ENCODE data around the gene SWT1.

Gene SWT1

GRCh38 chr1:185284533-185285276, 127.7 kb downstream of the SWT1 start:
- DNase-seq (ENCODE audit: low read depth in 3 of 3, low spot score in 1 of 3): no peak

- no peak for DNase-seq (ENCODE audit: low read depth in 3 of 3, low spot score in 1 of 3)
These were observed 130.5 kb downstream of the SWT1 start for GRCh38 chr1:185287451-185287850.

GRCh38 chr1:185288435-185288834, 131.5 kb downstream of the SWT1 start:
- DNase-seq (ENCODE audit: low read depth in 3 of 3, low spot score in 1 of 3): no peak

GRCh38 chr1:185289880-185290279, 132.9 kb downstream of the SWT1 start:
- no peak for DNase-seq (ENCODE audit: low read depth in 3 of 3, low spot score in 1 of 3)

GRCh38 chr1:185291159-185291558, 134.2 kb downstream of the SWT1 start:
- no peak for DNase-seq (ENCODE audit: low read depth in 3 of 3, low spot score in 1 of 3)

GRCh38 chr1:185291652-185292051, 134.7 kb downstream of the SWT1 start:
- no peak for DNase-seq (ENCODE audit: low read depth in 3 of 3, low spot score in 1 of 3)

- no peak for DNase-seq (ENCODE audit: low read depth in 3 of 3, low spot score in 1 of 3)
These were observed 135.3 kb downstream of the SWT1 start for GRCh38 chr1:185292237-185292636.

GRCh38 chr1:185293967-185294542, 137.1 kb downstream of the SWT1 start:
- DNase-seq (ENCODE audit: low read depth in 3 of 3, low spot score in 1 of 3): no peak

GRCh38 chr1:185295091-185295490, 138.1 kb downstream of the SWT1 start:
- DNase-seq (ENCODE audit: low read depth in 3 of 3, low spot score in 1 of 3): no peak

- DNase-seq (ENCODE audit: low read depth in 3 of 3, low spot score in 1 of 3): no peak
These were observed 141.0 kb downstream of the SWT1 start for GRCh38 chr1:185297982-185298381.

- no peak for DNase-seq (ENCODE audit: low read depth in 3 of 3, low spot score in 1 of 3)
These were observed 143.2 kb downstream of the SWT1 start for GRCh38 chr1:185300152-185300551.

GRCh38 chr1:185305419-185305818, 148.5 kb downstream of the SWT1 start:
- no peak for DNase-seq (ENCODE audit: low read depth in 3 of 3, low spot score in 1 of 3)

GRCh38 chr1:185308126-185308525, 151.2 kb downstream of the SWT1 start:
- no peak for DNase-seq (ENCODE audit: low read depth in 3 of 3, low spot score in 1 of 3)

GRCh38 chr1:185309566-185309965, 152.6 kb downstream of the SWT1 start:
- no peak for DNase-seq (ENCODE audit: low read depth in 3 of 3, low spot score in 1 of 3)

GRCh38 chr1:185311589-185312225, 154.7 kb downstream of the SWT1 start:
- DNase-seq (ENCODE audit: low read depth in 3 of 3, low spot score in 1 of 3): no peak

GRCh38 chr1:185312361-185313138, 155.6 kb downstream of the SWT1 start:
- no peak for DNase-seq (ENCODE audit: low read depth in 3 of 3, low spot score in 1 of 3)

GRCh38 chr1:185314411-185314810, 157.4 kb downstream of the SWT1 start:
- no peak for DNase-seq (ENCODE audit: low read depth in 3 of 3, low spot score in 1 of 3)

GRCh38 chr1:185315445-185316071, 158.6 kb downstream of the SWT1 start:
- no peak for DNase-seq (ENCODE audit: low read depth in 3 of 3, low spot score in 1 of 3)

GRCh38 chr1:185316163-185317033, 159.4 kb downstream of the SWT1 start:
- DNase-seq (ENCODE audit: low read depth in 3 of 3, low spot score in 1 of 3): peak; percentile 76 to 90 (median 78)

Measured in stimulated activated CD4-positive, alpha-beta T cell treated with anti-CD3 and anti-CD28 coated beads, TNF-alpha, amount 100 ng/mL, for 1 hour (primary cell).